Fibroblast of skin of left quadriceps (primary cell): ENCODE results near the gene NCKAP1.
"Not testable (repeated sequence)": the region's sequence is repeated elsewhere in the genome, so short reads cannot be mapped to it uniquely, and the experiment has no call there.

Experiments used
- DNase-seq, 2 experiments: peaks; one replicate each; pipeline ENCODE4 v3.0.0-alpha.2; 2013; ENCODE audit warnings: low read depth in 2 of 2

Gene NCKAP1

GRCh38 chr2:183038341-183039300, at the start of gene NCKAP1:
NCKAP1 (minus strand) TSS chr2:183038457; CDS start chr2:183038099, 358 bp downstream.
- DNase-seq: peak; percentile 71

GRCh38 chr2:183081911-183082310, 43.7 kb upstream of the NCKAP1 start:
- no peak for DNase-seq

GRCh38 chr2:183079139-183079775, 41.0 kb upstream of the NCKAP1 start:
- no peak for DNase-seq

- DNase-seq: peak; percentile 80 to 82
Observed at GRCh38 chr2:183078464-183079138, 40.3 kb upstream of the NCKAP1 start, which contains the start of gene DUSP19. DUSP19 (plus strand) TSS chr2:183078747; CDS start chr2:183078934, 187 bp downstream.

- DNase-seq: no peak
Observed at GRCh38 chr2:183078163-183078463, 39.9 kb upstream of the NCKAP1 start.

- no peak for DNase-seq
Observed at GRCh38 chr2:183072177-183072576, 33.9 kb upstream of the NCKAP1 start.

- DNase-seq: no peak
Observed at GRCh38 chr2:183070942-183071844, 32.9 kb upstream of the NCKAP1 start.

GRCh38 chr2:183069174-183069573, 30.9 kb upstream of the NCKAP1 start:
- no peak for DNase-seq

- no peak for DNase-seq
Observed at GRCh38 chr2:183068561-183068960, 30.3 kb upstream of the NCKAP1 start.

GRCh38 chr2:183063083-183063482, 24.8 kb upstream of the NCKAP1 start:
- DNase-seq: no peak

GRCh38 chr2:183060571-183061231, 22.4 kb upstream of the NCKAP1 start:
- no peak for DNase-seq

- DNase-seq: no peak
Observed at GRCh38 chr2:183059561-183059960, 21.3 kb upstream of the NCKAP1 start.

GRCh38 chr2:183057333-183057985, 19.2 kb upstream of the NCKAP1 start:
- no peak for DNase-seq

- DNase-seq: no peak
Observed at GRCh38 chr2:183049420-183049819, 11.2 kb upstream of the NCKAP1 start.

- not testable (repeated sequence) for DNase-seq
Observed at GRCh38 chr2:183047486-183048125, 9.3 kb upstream of the NCKAP1 start.

- DNase-seq: not testable (repeated sequence)
Observed at GRCh38 chr2:183043580-183043979, 5.3 kb upstream of the NCKAP1 start.

- no peak for DNase-seq
Observed at GRCh38 chr2:183040604-183041003, 2.3 kb upstream of the NCKAP1 start.

GRCh38 chr2:183037553-183038340, 510 bp downstream of the NCKAP1 start:
- no peak for DNase-seq

GRCh38 chr2:183037074-183037552, 1.1 kb downstream of the NCKAP1 start:
- DNase-seq: no peak
